B cell (primary cell): ENCODE data around the gene TNIK. TPM values are rescaled to one million over a fixed set of nuclear protein-coding genes. Genes with fewer than 3 reads are reported as not detected.

Source experiments
- ATAC-seq: fragments of 200-7000 bp; cut with Tn5 transposase; one replicate; pipeline ENCODE4 v1.10.0; 2021; ENCODE audit warnings: low read depth, mild to moderate bottlenecking, moderate number of reproducible peaks, moderate library complexity
- CTCF ChIA-PET: fragments of 350-600 bp; sonication (Branson Sonifier 250); formaldehyde crosslinking; loops from one replicate; lab custom pipeline; 2021; ENCODE audit warnings: antibody characterized with exemption, inconsistent platforms; lab: Charles Lee
- POLR2A ChIA-PET: fragments of 350-600 bp; sonication (Branson Sonifier 250); formaldehyde crosslinking; loops from one replicate; lab custom pipeline; 2021; ENCODE audit warnings: antibody characterized with exemption; lab: Charles Lee
- DNase-seq: peaks from one replicate; pipeline ENCODE4 v3.0.0; 2013
- H2AFZ ChIP-seq: 2 replicates; pipeline ENCODE4 v1.6.1; 2012; ENCODE audit warnings: mild to moderate bottlenecking, low read depth, low read length; ENCODE audit not compliant: insufficient read depth, poor library complexity, severe bottlenecking
- H3K27ac ChIP-seq, 2 donors: 1 replicate in 1 of 2; 2 replicates in 1 of 2; pipeline ENCODE4 v1.5.1; 2012 to 2013; ENCODE audit warnings: low read length in 2 of 2, mild to moderate bottlenecking in 2 of 2, moderate library complexity in 1 of 2
- H3K27me3 ChIP-seq, 4 experiments: fragments of 200-600 bp in 1 of 4; sonication (generic) in 1 of 4; replicated peaks in 1 of 4; 1 replicate in 2 of 4; 2 replicates in 2 of 4; pipeline versions ENCODE4 v1.6.1 to v1.7.0; 2013 to 2016; ENCODE audit warnings: low read length in 3 of 4, mild to moderate bottlenecking in 2 of 4, mixed read lengths in 1 of 4, moderate library complexity in 1 of 4; ENCODE audit not compliant: insufficient read depth in 4 of 4, control insufficient read depth in 3 of 4; ENCODE audit errors: control extremely low read depth in 1 of 4
- H3K36me3 ChIP-seq, 2 experiments: replicated peaks in 1 of 2; 1 replicate in 1 of 2; 2 replicates in 1 of 2; pipeline versions ENCODE4 v1.6.1 to v1.7.1; 2013; ENCODE audit warnings: low read length in 1 of 2; ENCODE audit not compliant: insufficient read depth in 2 of 2, control insufficient read depth in 1 of 2; ENCODE audit errors: control extremely low read depth in 1 of 2, extremely low read depth in 1 of 2
- H3K4me1 ChIP-seq, 2 donors: fragments of 200-600 bp in 1 of 2; sonication (generic) in 1 of 2; 1 replicate in 1 of 2; 2 replicates in 1 of 2; pipeline versions ENCODE4 v1.5.1 to v1.6.1; 2013 to 2017; ENCODE audit warnings: low read length in 2 of 2; ENCODE audit not compliant: control insufficient read depth in 2 of 2, insufficient read depth in 2 of 2
- H3K4me2 ChIP-seq: replicated peaks from 2 replicates; pipeline ENCODE3; 2012; ENCODE audit warnings: mild to moderate bottlenecking, low read depth, low read length; ENCODE audit not compliant: poor library complexity, severe bottlenecking
- H3K4me3 ChIP-seq, 5 experiments: fragments of 200-600 bp in 1 of 5; sonication (generic) in 1 of 5; 1 replicate in 3 of 5; 2 replicates in 2 of 5; pipeline versions ENCODE4 v1.5.1 to v1.7.0; 2011 to 2016; ENCODE audit warnings: low read length in 4 of 5, mild to moderate bottlenecking in 4 of 5, low read depth in 2 of 5, control low read depth in 1 of 5, moderate library complexity in 1 of 5; ENCODE audit not compliant: insufficient read depth in 1 of 5; ENCODE audit errors: control extremely low read depth in 1 of 5, extremely low read depth in 1 of 5
- H3K79me2 ChIP-seq: fragments of 200-600 bp; sonication (generic); one replicate; pipeline ENCODE4 v1.6.0; 2016; ENCODE audit warnings: low read length; ENCODE audit not compliant: control insufficient read depth, insufficient read depth
- H3K9ac ChIP-seq: fragments of 200-600 bp; sonication (generic); 2 replicates; pipeline ENCODE4 v1.6.1; 2017; ENCODE audit warnings: mild to moderate bottlenecking, low read length, moderate library complexity
- H3K9me3 ChIP-seq, 3 donors: one replicate each; pipeline versions ENCODE4 v1.6.1 to v1.7.1; 2013; ENCODE audit warnings: low read length in 2 of 3; ENCODE audit not compliant: control insufficient read depth in 2 of 3, insufficient read depth in 1 of 3; ENCODE audit errors: control extremely low read depth in 1 of 3
- H4K20me1 ChIP-seq: 2 replicates; pipeline ENCODE4 v1.6.0; 2012; ENCODE audit warnings: mild to moderate bottlenecking, low read length; ENCODE audit not compliant: insufficient read depth, control insufficient read depth, poor library complexity, severe bottlenecking
- H3K27ac Mint-ChIP-seq: one replicate; pipeline ENCODE4 v1.8.0; 2021; ENCODE audit warnings: mixed read lengths
- H3K27me3 Mint-ChIP-seq: one replicate; pipeline ENCODE4 v1.8.0; 2021; ENCODE audit warnings: mixed read lengths
- H3K4me1 Mint-ChIP-seq: one replicate; pipeline ENCODE4 v1.8.0; 2021; ENCODE audit warnings: mixed read lengths
- H3K4me3 Mint-ChIP-seq: one replicate; pipeline ENCODE4 v1.8.0; 2021; ENCODE audit warnings: mixed read lengths
- H3K9me3 Mint-ChIP-seq: one replicate; pipeline ENCODE4 v1.8.0; 2022; ENCODE audit warnings: mixed read lengths; ENCODE audit not compliant: insufficient read depth
- CTCF ChIP-seq: fragments of 200-600 bp; IDR thresholded peaks from one replicate; pipeline ENCODE4 v1.8.0; 2022; ENCODE audit warnings: antibody characterized with exemption, mild to moderate bottlenecking
- EZH2 ChIP-seq: IDR thresholded peaks from 2 replicates; pipeline ENCODE4 v1.6.1; 2012; ENCODE audit warnings: borderline replicate concordance, low read depth, mild to moderate bottlenecking, moderate library complexity, low read length; ENCODE audit not compliant: insufficient read depth, poor library complexity, severe bottlenecking
- WGBS: methylation state at CpG from one replicate; pipeline ENCODE4 v1.1.5; 2013; ENCODE audit warnings: missing lambda C conversion rate; ENCODE audit not compliant: insufficient coverage; 5-methylcytosine and 5-hydroxymethylcytosine counted together
- intact Hi-C: fragments of 100-400 bp; cut with micrococcal nuclease; formaldehyde crosslinking; loops from one replicate; pipeline ENCODE4 v1.10.0; 2022
- polyA plus RNA-seq: library from polyadenylated mRNA; depleted of rRNA; stranded (reverse); fragments of >200 nt; gene quantifications from 2 replicates; pipeline ENCODE4 v1.2.3, GENCODE V29; 2012
- total RNA-seq, 2 donors: library from RNA; stranded (reverse); fragments of 120-200 nt in 1 of 2; gene quantifications; 1 replicate in 1 of 2; 2 replicates in 1 of 2; pipeline versions ENCODE4 v1.2.3 to v1.2.4, GENCODE V29; 2013 to 2022

Gene TNIK
- total and polyA plus RNA-seq, 2 donors (not counting 1 experiment from before 2014, with no cell fraction given), result 0.66 to 7.7 TPM

- Mint-ChIP-seq H3K9me3 (no peaks in the 10 kb centered on the region), H3K27ac (no peak overlapping the region), H3K4me3 (no peak overlapping the region), H3K27me3 (no peaks in the 10 kb centered on the region), H3K4me1 (no peaks in the 10 kb centered on the region)
- no peaks in the 10 kb centered on the region for H3K4me1 ChIP-seq
- DNase-seq (no peak), ATAC-seq (no peak)
- TF ChIP-seq CTCF, result no peak
- no peak for TF ChIP-seq EZH2
- H4K20me1 ChIP-seq, result no peaks in the 10 kb centered on the region
- intact Hi-C loops, result no loop called here
- no peak overlapping the region for H3K9ac ChIP-seq
- H3K9me3 ChIP-seq, result no peaks in the 10 kb centered on the region
- POLR2A ChIA-PET, result no interaction called here
- CTCF ChIA-PET, result no interaction called here
- no peak overlapping the region for H3K4me3 ChIP-seq
- H3K27ac ChIP-seq, result no peak overlapping the region
- H2AFZ ChIP-seq, result no peak overlapping the region
- H3K27me3 ChIP-seq, result no peaks in the 10 kb centered on the region
- no peak overlapping the region for H3K4me2 ChIP-seq
- no peaks in the 10 kb centered on the region for H3K79me2 ChIP-seq
- no peaks in the 10 kb centered on the region for H3K36me3 ChIP-seq
Observed at GRCh38 chr3:171278299-171278590, 182.0 kb downstream of the TNIK start.

GRCh38 chr3:171277456-171278298, 182.5 kb downstream of the TNIK start:
- Histone ChIP-seq H3K36me3 (no peaks in the 10 kb centered on the region), H3K9me3 (peaks cover 0 to 4% (median 0%) of the 10 kb centered on the region in 3 donors), H3K27me3 (no peaks in the 10 kb centered on the region), H3K9ac (no peak overlapping the region), H2AFZ (no peak overlapping the region), H3K4me1 (no peaks in the 10 kb centered on the region), H3K27ac (no peak overlapping the region), H3K4me3 (no peak overlapping the region), H3K79me2 (no peaks in the 10 kb centered on the region), H3K4me2 (no peak overlapping the region), H4K20me1 (no peaks in the 10 kb centered on the region)
- Mint-ChIP-seq H3K4me1 (no peaks in the 10 kb centered on the region), H3K27ac (no peak overlapping the region), H3K4me3 (no peak overlapping the region), H3K27me3 (no peaks in the 10 kb centered on the region), H3K9me3 (no peaks in the 10 kb centered on the region)
- TF ChIP-seq CTCF (no peak), EZH2 (no peak)
- no peak for ATAC-seq
- CTCF ChIA-PET, result no interaction called here
- WGBS, result 100% methylated on average over 1 of the region's 5 CpGs
- POLR2A ChIA-PET, result no interaction called here
- intact Hi-C loops, result no loop called here
- no peak for DNase-seq
